HepG2 (cell line): ENCODE data around the gene PRDM7. TPM values are rescaled to one million over a fixed set of nuclear protein-coding genes. Genes with fewer than 3 reads are reported as not detected.

Experiments used
- CSRNP1 ChIP-seq: sonication (generic); formaldehyde crosslinking; IDR thresholded peaks from 2 replicates; pipeline ENCODE4 v1.8.1; 2023; ENCODE audit warnings: mild to moderate bottlenecking, missing genetic modification reagents
- ELF1 ChIP-seq: sonication (generic); formaldehyde crosslinking; IDR thresholded peaks from 2 replicates; pipeline ENCODE4 v1.4.0; 2020; ENCODE audit warnings: missing genetic modification reagents
- HNRNPH1 ChIP-seq: fragments of 200-400 bp; formaldehyde crosslinking; optimal IDR thresholded peaks from 2 replicates; pipeline ENCODE3; 2017; ENCODE audit warnings: mild to moderate bottlenecking, low read depth, low read length
- HNRNPLL ChIP-seq: fragments of 200-400 bp; formaldehyde crosslinking; IDR thresholded peaks from 2 replicates; pipeline ENCODE4 v1.6.1; 2017; ENCODE audit warnings: mild to moderate bottlenecking, low read depth, low read length; ENCODE audit not compliant: poor library complexity, severe bottlenecking
- KDM1A ChIP-seq: IDR thresholded peaks from 2 replicates; pipeline ENCODE4 v1.6.1; 2016; ENCODE audit warnings: missing compliant biosample characterization
- KDM2A ChIP-seq: sonication (generic); formaldehyde crosslinking; IDR thresholded peaks from 2 replicates; pipeline ENCODE4 v1.4.0; 2020; ENCODE audit warnings: low read depth, missing genetic modification reagents, borderline replicate concordance
- MED1 ChIP-seq: sonication (generic); formaldehyde crosslinking; IDR thresholded peaks from 2 replicates; pipeline ENCODE4 v1.4.0; 2020; ENCODE audit warnings: missing genetic modification reagents
- NCOA1 ChIP-seq: sonication (generic); formaldehyde crosslinking; IDR thresholded peaks from 2 replicates; pipeline ENCODE4 v1.9.0; 2021; ENCODE audit warnings: missing genetic modification reagents
- NR2F6 ChIP-seq, 2 experiments: IDR thresholded peaks; 2 replicates each; pipeline ENCODE4 v1.6.1; 2016; ENCODE audit warnings: antibody characterized with exemption in 1 of 2, mild to moderate bottlenecking in 1 of 2
- PAWR ChIP-seq: sonication (generic); formaldehyde crosslinking; IDR thresholded peaks from 2 replicates; pipeline ENCODE4 v1.4.0; 2020; ENCODE audit warnings: missing genetic modification reagents, mild to moderate bottlenecking, borderline replicate concordance
- PAX8 ChIP-seq: sonication (generic); formaldehyde crosslinking; IDR thresholded peaks from 2 replicates; pipeline ENCODE4 v1.8.0; 2022; ENCODE audit warnings: mild to moderate bottlenecking, missing genetic modification reagents, borderline replicate concordance
- ZFP62 ChIP-seq: sonication (generic); formaldehyde crosslinking; IDR thresholded peaks from 2 replicates; pipeline ENCODE4 v1.4.0; 2020; ENCODE audit warnings: missing genetic modification reagents
- ZNF224 ChIP-seq: sonication (generic); formaldehyde crosslinking; IDR thresholded peaks from 2 replicates; pipeline ENCODE4 v1.5.0; 2020; ENCODE audit warnings: mild to moderate bottlenecking, missing genetic modification reagents
- ZNF510 ChIP-seq: sonication (generic); formaldehyde crosslinking; IDR thresholded peaks from 2 replicates; pipeline ENCODE4 v1.4.0; 2020; ENCODE audit warnings: low read depth, mild to moderate bottlenecking, missing genetic modification reagents
- ZNF567 ChIP-seq: sonication (generic); formaldehyde crosslinking; IDR thresholded peaks from 2 replicates; pipeline ENCODE4 v1.8.1; 2023; ENCODE audit warnings: mild to moderate bottlenecking, missing genetic modification reagents, borderline replicate concordance
- ZNF782 ChIP-seq: sonication (generic); formaldehyde crosslinking; IDR thresholded peaks from 2 replicates; pipeline ENCODE4 v1.4.0; 2020; ENCODE audit warnings: missing genetic modification reagents, mild to moderate bottlenecking, borderline replicate concordance
- ZNF788 ChIP-seq: sonication (generic); formaldehyde crosslinking; IDR thresholded peaks from 2 replicates; pipeline ENCODE4 v1.5.0; 2020; ENCODE audit warnings: mild to moderate bottlenecking, missing genetic modification reagents, borderline replicate concordance
- ZSCAN22 ChIP-seq: sonication (generic); formaldehyde crosslinking; IDR thresholded peaks from 2 replicates; pipeline ENCODE4 v1.4.0; 2020; ENCODE audit warnings: mild to moderate bottlenecking, missing genetic modification reagents
- polyA plus RNA-seq, 8 experiments: library from polyadenylated mRNA; depleted of rRNA in 3 of 8; stranded (reverse) in 7 of 8; unstranded in 1 of 8; fragments of >200 nt; fragmentation: Illumina TruSeq in 4 of 8; extraction: Trizol in 4 of 8; gene quantifications; 2 replicates each; pipeline versions ENCODE4 v1.2.1 to v1.2.3, GENCODE V29; 2011 to 2016; ENCODE audit warnings: low read depth in 4 of 8, missing spikeins in 1 of 8, mixed read lengths in 1 of 8; ENCODE audit not compliant: insufficient read depth in 1 of 8
- total RNA-seq, 5 experiments: library from RNA; depleted of rRNA; stranded (reverse); fragments of >200 nt; fragmentation: Illumina TruSeq; extraction: Trizol; gene quantifications; 2 replicates each; pipeline ENCODE4 v1.2.3, GENCODE V29; 2016; ENCODE audit warnings: low read depth in 1 of 5
- TF ChIP-seq, protein P1 (sequence below): sonication (generic); formaldehyde crosslinking; IDR thresholded peaks from 2 replicates; pipeline ENCODE4 v1.5.0; 2020; ENCODE audit warnings: mild to moderate bottlenecking, missing genetic modification reagents, borderline replicate concordance
- TF ChIP-seq, protein P2 (sequence below): sonication (generic); formaldehyde crosslinking; IDR thresholded peaks from 2 replicates; pipeline ENCODE4 v1.4.0; 2020; ENCODE audit warnings: mild to moderate bottlenecking, missing genetic modification reagents
- TF ChIP-seq, protein P3 (sequence below): sonication (generic); formaldehyde crosslinking; conservative IDR thresholded peaks from 2 replicates; pipeline ENCODE4 v1.4.0; 2020; ENCODE audit warnings: missing genetic modification reagents

The PRDM7 gene
- total and polyA plus RNA-seq, 2 of the 13 experiments (the other 11 are each of a cell fraction or from before 2014, with no cell fraction given), result not detected

DNA sequence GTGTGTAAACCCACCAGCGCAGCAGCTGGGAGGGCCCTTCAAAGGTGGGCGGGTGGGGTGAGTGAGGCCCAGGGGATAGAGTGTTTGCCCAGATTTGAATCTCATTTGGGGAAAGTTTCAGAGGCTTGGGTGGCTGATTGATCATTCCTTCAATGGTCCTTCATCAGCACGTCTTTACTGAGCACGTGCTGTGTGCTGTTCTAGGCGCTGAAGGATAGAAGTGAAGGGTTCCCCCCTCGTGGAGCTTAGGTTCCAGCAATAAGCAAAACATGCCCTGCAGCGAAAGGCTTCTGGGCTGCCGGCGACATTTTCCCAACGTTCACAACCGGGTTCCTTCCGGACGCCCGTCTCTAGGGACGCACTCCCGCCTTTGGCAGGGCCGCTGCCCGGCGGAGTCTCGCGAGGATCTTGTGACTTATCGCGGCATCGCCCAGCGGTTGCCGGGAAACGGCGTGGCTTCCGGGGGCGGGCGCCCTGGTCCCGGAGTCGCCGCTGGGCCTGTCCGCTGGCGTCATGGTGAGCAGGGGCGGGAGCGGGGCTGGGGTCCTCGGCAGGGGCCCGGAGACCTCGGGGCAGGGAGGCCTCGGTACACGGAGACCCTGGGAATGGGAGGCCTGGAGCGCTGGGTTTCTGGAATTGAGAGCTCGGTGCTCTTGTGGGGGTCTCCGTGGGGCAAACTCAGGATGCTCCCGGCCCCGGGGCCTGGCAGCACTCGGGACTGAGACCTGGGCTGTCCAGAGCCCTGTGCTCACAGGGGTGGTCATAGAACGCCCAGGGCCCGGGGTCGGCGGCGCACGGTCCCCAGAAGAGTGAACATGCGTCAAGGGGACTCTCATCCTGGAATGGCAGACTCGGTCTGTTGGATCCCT is 54.7 kb downstream of the PRDM7 start (continued):
- TF ChIP-seq HNRNPLL (peak; percentile 75), ZNF567 (CRISPR knock-in tag) (no peak), ZFP62 (CRISPR knock-in tag) (0 out of 2 replicates have a peak, but pooled peaks have one; percentile 46), KDM1A (no peak), ZNF782 (CRISPR knock-in tag) (peak; percentile 67; the same call in 1 of the 2 replicates), PAWR (CRISPR knock-in tag) (peak; percentile 41; the same call in 1 of the 2 replicates), ZNF788 (CRISPR knock-in tag) (peak; percentile 90; the same call in 1 of the 2 replicates), MED1 (peak; percentile 73), HNRNPH1 (peak; percentile 64), NR2F6 (IDR thresholded peaks at IDR 0.05) (no peak), NR2F6 (CRISPR knock-in tag; IDR thresholded peaks at IDR 0.05) (no peak), NCOA1 (CRISPR knock-in tag) (no peak; the same call in 1 of the 2 replicates), ZNF510 (peak; percentile 95; the same call in 1 of the 2 replicates), KDM2A (peak; percentile 96), PAX8 (CRISPR knock-in tag) (0 out of 2 replicates have a peak, but pooled peaks have one; percentile 35), ZSCAN22 (CRISPR knock-in tag) (no peak; the same call in 1 of the 2 replicates), ELF1 (CRISPR knock-in tag) (peak; percentile 91), ZNF224 (CRISPR knock-in tag) (peak; percentile 56; the same call in 1 of the 2 replicates), CSRNP1 (CRISPR knock-in tag) (0 out of 2 replicates have a peak, but pooled peaks have one; percentile 86)
- TF ChIP-seq, protein P1, sequence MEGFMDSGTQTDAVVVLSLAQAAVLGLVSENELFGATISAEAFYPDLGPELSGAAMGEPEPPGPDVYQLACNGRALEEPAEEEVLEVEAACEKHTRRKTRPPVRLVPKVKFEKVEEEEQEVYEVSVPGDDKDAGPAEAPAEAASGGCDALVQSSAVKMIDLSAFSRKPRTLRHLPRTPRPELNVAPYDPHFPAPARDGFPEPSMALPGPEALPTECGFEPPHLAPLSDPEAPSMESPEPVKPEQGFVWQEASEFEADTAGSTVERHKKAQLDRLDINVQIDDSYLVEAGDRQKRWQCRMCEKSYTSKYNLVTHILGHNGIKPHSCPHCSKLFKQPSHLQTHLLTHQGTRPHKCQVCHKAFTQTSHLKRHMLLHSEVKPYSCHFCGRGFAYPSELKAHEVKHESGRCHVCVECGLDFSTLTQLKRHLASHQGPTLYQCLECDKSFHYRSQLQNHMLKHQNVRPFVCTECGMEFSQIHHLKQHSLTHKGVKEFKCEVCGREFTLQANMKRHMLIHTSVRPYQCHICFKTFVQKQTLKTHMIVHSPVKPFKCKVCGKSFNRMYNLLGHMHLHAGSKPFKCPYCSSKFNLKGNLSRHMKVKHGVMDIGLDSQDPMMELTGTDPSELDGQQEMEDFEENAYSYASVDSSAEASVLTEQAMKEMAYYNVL, result peak; percentile 67; the same call in 1 of the 2 replicates
- TF ChIP-seq, protein P2, sequence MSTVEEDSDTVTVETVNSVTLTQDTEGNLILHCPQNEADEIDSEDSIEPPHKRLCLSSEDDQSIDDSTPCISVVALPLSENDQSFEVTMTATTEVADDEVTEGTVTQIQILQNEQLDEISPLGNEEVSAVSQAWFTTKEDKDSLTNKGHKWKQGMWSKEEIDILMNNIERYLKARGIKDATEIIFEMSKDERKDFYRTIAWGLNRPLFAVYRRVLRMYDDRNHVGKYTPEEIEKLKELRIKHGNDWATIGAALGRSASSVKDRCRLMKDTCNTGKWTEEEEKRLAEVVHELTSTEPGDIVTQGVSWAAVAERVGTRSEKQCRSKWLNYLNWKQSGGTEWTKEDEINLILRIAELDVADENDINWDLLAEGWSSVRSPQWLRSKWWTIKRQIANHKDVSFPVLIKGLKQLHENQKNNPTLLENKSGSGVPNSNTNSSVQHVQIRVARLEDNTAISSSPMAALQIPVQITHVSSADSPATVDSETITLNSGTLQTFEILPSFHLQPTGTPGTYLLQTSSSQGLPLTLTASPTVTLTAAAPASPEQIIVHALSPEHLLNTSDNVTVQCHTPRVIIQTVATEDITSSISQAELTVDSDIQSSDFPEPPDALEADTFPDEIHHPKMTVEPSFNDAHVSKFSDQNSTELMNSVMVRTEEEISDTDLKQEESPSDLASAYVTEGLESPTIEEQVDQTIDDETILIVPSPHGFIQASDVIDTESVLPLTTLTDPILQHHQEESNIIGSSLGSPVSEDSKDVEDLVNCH (CRISPR knock-in tag), result no peak
- TF ChIP-seq, protein P3, sequence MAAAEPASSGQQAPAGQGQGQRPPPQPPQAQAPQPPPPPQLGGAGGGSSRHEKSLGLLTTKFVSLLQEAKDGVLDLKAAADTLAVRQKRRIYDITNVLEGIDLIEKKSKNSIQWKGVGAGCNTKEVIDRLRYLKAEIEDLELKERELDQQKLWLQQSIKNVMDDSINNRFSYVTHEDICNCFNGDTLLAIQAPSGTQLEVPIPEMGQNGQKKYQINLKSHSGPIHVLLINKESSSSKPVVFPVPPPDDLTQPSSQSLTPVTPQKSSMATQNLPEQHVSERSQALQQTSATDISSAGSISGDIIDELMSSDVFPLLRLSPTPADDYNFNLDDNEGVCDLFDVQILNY (CRISPR knock-in tag), result peak; percentile 74
